Vagina (tissue), 2 donors: ENCODE measurements around the gene JUP. TPM values are rescaled to one million over a fixed set of nuclear protein-coding genes. Genes with fewer than 3 reads are reported as not detected.

Experiments
- DNase-seq, 2 donors: peaks; one replicate each; pipeline ENCODE4 v3.0.0-alpha.2; 2017; ENCODE audit errors: extremely low spot score in 2 of 2
- H3K27ac ChIP-seq: fragments of 200-600 bp; sonication (generic); one replicate; pipeline ENCODE4 v1.5.1; 2019
- H3K27me3 ChIP-seq: fragments of 200-600 bp; sonication (generic); one replicate; pipeline ENCODE4 v1.5.1; 2019
- H3K36me3 ChIP-seq, 2 donors: fragments of 200-600 bp; sonication (generic); one replicate each; pipeline ENCODE4 v1.5.1; 2017 to 2019
- H3K4me1 ChIP-seq: fragments of 200-600 bp; sonication (generic); one replicate; pipeline ENCODE4 v1.5.1; 2019
- H3K4me3 ChIP-seq, 2 donors: fragments of 200-600 bp; sonication (generic); 1 replicate in 1 of 2; 2 replicates in 1 of 2; pipeline ENCODE4 v1.5.1; 2016 to 2019
- H3K9me3 ChIP-seq: fragments of 200-600 bp; sonication (generic); one replicate; pipeline ENCODE4 v1.5.1; 2019
- CTCF ChIP-seq, 3 experiments: fragments of 450-650 bp in 2 of 3; fragments of 200-600 bp in 1 of 3; sonication (generic) in 1 of 3; IDR thresholded peaks; one replicate each; pipeline ENCODE4 v1.5.1; 2017 to 2019; ENCODE audit warnings: antibody characterized with exemption in 3 of 3, mild to moderate bottlenecking in 2 of 3, moderate library complexity in 2 of 3
- POLR2A ChIP-seq, 2 donors: fragments of 450-650 bp; IDR thresholded peaks; one replicate each; pipeline ENCODE4 v1.6.1; 2017; ENCODE audit warnings: antibody characterized with exemption in 2 of 2, mild to moderate bottlenecking in 2 of 2, moderate library complexity in 2 of 2
- POLR2AphosphoS5 ChIP-seq, 2 donors: sonication (generic); formaldehyde crosslinking; IDR thresholded peaks; one replicate each; pipeline ENCODE4 v1.9.0; 2017; ENCODE audit warnings: antibody characterized with exemption in 2 of 2, mild to moderate bottlenecking in 2 of 2, low read depth in 1 of 2; ENCODE audit not compliant: insufficient read depth in 1 of 2
- intact Hi-C: fragments of 100-400 bp; cut with DNase I; formaldehyde crosslinking; loops from one replicate; pipeline ENCODE4 v1.15.1; 2023
- total RNA-seq: library from RNA; depleted of rRNA; stranded (reverse); fragments of >200 nt; gene quantifications from one replicate; pipeline ENCODE4 v1.2.3, GENCODE V29; 2016

Gene JUP
- total RNA-seq, 1 donor from 2014 or later, result 589 TPM

- TF ChIP-seq POLR2A (IDR thresholded peaks at IDR 0.05), result no peak
- peak in 1 of 2 donors; percentile 90 for TF ChIP-seq POLR2AphosphoS5 (IDR thresholded peaks at IDR 0.05; ENCODE audit: insufficient read depth in 1 of 2, low read depth in 1 of 2)
- H3K9me3 ChIP-seq, result no peaks in the 10 kb centered on the region
- peak overlapping the region in 1 of 2 donors; percentile 81 for H3K4me3 ChIP-seq
- DNase-seq, result no peak
- H3K27ac ChIP-seq, result peak overlapping the region; percentile 75
- intact Hi-C loops, result no loop called here
- H3K36me3 ChIP-seq, result no peaks in the 10 kb centered on the region
- no peaks in the 10 kb centered on the region for H3K27me3 ChIP-seq
- H3K4me1 ChIP-seq, result peaks cover 73% of the 10 kb centered on the region
Observed at GRCh38 chr17:41787021-41787418, 509 bp upstream of the JUP start.

GRCh38 chr17:41785859-41786226, 668 bp downstream of the JUP start:
- Histone ChIP-seq H3K27ac (peak overlapping the region; percentile 98), H3K9me3 (no peaks in the 10 kb centered on the region), H3K36me3 (no peaks in the 10 kb centered on the region), H3K4me1 (peaks cover 76% of the 10 kb centered on the region), H3K27me3 (no peaks in the 10 kb centered on the region), H3K4me3 (peak overlapping the region; percentile 80 to 81)
- intact Hi-C loops, result no loop called here
- DNase-seq, result no peak
- TF ChIP-seq POLR2A (IDR thresholded peaks at IDR 0.05) (no peak), POLR2AphosphoS5 (IDR thresholded peaks at IDR 0.05; ENCODE audit: insufficient read depth in 1 of 2, low read depth in 1 of 2) (peak; percentile 9 to 27)

- H3K4me1 ChIP-seq, result peaks cover 79% of the 10 kb centered on the region
- H3K36me3 ChIP-seq, result no peaks in the 10 kb centered on the region
- peak overlapping the region; percentile 80 to 81 for H3K4me3 ChIP-seq
- no peaks in the 10 kb centered on the region for H3K27me3 ChIP-seq
- H3K9me3 ChIP-seq, result no peaks in the 10 kb centered on the region
- DNase-seq, result no peak
- TF ChIP-seq POLR2A (IDR thresholded peaks at IDR 0.05) (no peak), CTCF (IDR thresholded peaks at IDR 0.05) (no peak), POLR2AphosphoS5 (IDR thresholded peaks at IDR 0.05; ENCODE audit: insufficient read depth in 1 of 2, low read depth in 1 of 2) (no peak)
- intact Hi-C loops, result no loop called here
- H3K27ac ChIP-seq, result peak overlapping the region; percentile 98
Observed at GRCh38 chr17:41785091-41785858, 1.2 kb downstream of the JUP start.

GRCh38 chr17:41784207-41784744, 2.2 kb downstream of the JUP start:
- DNase-seq, result no peak
- peak overlapping the region; percentile 98 for H3K27ac ChIP-seq
- H3K9me3 ChIP-seq, result no peaks in the 10 kb centered on the region
- TF ChIP-seq POLR2A (IDR thresholded peaks at IDR 0.05), result no peak
- TF ChIP-seq CTCF (IDR thresholded peaks at IDR 0.05), result no peak
- no peak for TF ChIP-seq POLR2AphosphoS5 (IDR thresholded peaks at IDR 0.05; ENCODE audit: insufficient read depth in 1 of 2, low read depth in 1 of 2)
- H3K4me3 ChIP-seq, result peak overlapping the region; percentile 80 to 81
- intact Hi-C loops, result no loop called here
- peaks cover 80% of the 10 kb centered on the region for H3K4me1 ChIP-seq
- H3K36me3 ChIP-seq, result no peaks in the 10 kb centered on the region
- H3K27me3 ChIP-seq, result no peaks in the 10 kb centered on the region

- no peaks in the 10 kb centered on the region for H3K36me3 ChIP-seq
- H3K27ac ChIP-seq, result peak overlapping the region; percentile 98
- H3K4me1 ChIP-seq, result peaks cover 79% of the 10 kb centered on the region
- H3K27me3 ChIP-seq, result no peaks in the 10 kb centered on the region
- TF ChIP-seq POLR2A (IDR thresholded peaks at IDR 0.05), result no peak
- no peak for TF ChIP-seq POLR2AphosphoS5 (IDR thresholded peaks at IDR 0.05; ENCODE audit: insufficient read depth in 1 of 2, low read depth in 1 of 2)
- no peak for TF ChIP-seq CTCF (IDR thresholded peaks at IDR 0.05)
- no peaks in the 10 kb centered on the region for H3K9me3 ChIP-seq
- intact Hi-C loops, result no loop called here
- DNase-seq, result no peak
- peak overlapping the region in 1 of 2 donors; percentile 81 for H3K4me3 ChIP-seq
Observed at GRCh38 chr17:41782142-41782541, 4.4 kb downstream of the JUP start.
